NCI-H2081 (cell line): ENCODE results near the gene SUSD3.

Experiments used
- DNase-seq, 2 experiments: peaks; one replicate each; lab custom pipeline; 2025; lab: John Stamatoyannopoulos, UW

The SUSD3 gene

DNA sequence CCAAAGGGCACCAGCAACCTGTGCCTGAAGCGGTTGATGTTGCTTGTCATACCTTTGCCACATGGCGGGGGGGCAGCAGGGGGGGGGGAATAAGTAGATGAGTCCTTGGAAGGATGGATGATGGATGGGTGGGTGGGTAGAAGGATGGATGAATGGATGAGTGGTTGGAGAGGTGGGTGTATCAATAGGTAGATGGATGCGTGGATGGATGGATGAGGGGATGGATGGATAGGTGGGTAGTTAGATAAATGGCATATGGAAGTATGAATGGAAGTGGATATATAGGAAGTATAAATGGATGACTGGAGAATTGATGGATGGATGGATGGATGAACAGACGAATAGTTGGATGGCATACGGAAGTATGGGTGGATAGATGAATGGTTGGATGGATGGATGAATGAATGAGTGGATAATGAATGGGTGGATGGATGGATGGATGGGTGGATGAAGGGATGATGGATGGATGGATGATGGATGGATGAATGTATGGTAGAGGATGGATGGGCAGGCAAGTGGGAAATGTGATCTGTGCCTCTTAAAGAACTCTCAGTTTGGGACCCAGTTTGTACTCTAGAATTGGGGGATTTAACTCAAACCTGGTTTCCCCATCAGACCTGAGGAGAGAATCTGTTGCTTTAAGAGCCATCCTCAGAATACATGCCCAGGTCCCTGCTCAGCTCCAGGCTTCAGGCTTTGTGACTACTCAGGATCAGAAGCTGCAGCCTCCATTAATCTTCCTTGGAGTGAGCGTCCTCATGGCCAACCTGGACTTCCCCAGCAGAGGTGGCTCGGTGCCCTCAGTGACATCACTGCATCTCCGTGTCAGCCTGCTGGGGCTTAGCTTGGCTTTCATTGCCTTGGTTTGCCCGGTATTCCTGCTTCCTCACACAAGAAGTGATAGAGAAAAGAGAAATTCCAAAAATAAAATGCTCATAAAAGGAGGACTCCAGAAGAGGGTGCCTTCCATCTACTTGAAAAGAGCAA, 27.6 kb upstream of the SUSD3 start:
- no peak for DNase-seq

DNA sequence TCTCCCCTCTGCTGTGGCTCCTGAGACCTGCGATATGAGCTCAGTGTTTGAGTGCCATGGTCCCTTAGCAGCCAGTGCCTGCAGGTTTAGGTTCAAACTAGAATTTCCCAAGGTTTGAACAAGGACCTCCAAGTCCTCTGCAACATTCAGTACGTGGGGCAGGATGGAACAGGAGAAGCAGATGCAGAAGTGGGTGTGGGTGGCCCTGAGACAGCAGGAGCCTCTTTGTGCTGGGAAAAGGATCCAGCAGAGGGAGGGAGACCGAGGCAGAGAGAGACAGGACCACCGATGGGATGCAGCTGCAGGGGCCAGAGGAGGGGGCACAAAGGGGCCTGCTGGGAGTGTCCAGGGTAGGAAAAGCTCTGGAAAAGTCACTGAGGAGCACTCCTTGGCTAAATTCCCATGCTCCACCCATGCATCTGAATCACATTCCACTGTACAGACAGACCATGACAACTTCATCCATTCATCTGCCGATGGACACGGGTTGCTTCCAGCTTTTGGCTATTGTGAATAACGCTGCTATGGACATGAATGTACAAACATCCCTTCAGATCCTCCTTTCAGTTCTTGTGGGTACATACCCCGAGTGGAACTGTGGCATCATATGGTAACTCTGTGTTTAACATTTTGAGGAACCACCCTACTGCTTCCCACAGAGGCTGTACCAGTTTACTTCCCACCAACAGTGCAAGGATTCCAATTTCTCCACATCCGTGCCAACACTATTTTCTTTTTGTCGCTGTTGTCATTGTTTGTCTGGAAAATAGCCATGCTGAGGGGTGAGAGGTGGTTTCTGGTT, 26.7 kb upstream of the SUSD3 start:
- DNase-seq, result no peak

DNA sequence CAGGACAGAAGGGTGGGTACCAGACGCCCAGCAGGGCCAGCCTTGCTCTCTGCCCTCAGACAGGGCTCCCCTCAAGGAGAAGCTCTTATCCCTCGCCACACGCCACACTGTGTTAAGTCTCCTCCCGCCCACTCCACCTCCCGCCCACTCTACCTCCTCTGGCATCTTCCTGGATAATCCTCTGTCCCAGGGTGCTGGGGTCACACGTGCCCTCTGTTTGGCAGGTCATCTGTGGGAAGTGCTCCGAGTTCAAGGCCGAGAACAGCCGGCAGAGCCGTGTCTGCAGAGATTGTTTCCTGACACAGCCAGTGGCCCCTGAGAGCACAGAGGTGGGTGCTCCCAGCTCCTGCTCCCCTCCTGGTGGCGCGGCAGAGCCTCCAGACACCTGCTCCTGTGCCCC, 26.0 kb upstream of the SUSD3 start:
- DNase-seq, result no peak

DNA sequence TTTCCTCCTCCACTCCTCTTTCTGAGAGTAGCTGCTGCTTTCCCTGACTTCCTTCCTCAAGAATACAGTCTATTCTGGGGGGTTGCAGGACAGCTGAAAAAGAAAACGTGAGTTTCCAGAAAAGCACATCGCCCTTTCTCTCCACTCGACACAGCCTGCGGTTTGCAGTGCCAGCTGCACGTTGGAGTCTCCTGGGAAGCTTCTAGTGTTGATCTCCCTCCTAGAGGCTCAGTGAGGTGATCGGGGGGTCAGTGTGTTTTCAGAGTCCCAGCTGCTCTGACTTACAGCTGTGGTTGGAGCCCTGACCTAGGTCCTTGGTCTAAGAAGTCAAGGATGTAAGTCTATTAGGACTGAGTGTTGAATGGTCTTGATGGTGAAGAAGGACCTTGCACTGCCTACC, 25.0 kb upstream of the SUSD3 start:
- DNase-seq, result no peak

DNA sequence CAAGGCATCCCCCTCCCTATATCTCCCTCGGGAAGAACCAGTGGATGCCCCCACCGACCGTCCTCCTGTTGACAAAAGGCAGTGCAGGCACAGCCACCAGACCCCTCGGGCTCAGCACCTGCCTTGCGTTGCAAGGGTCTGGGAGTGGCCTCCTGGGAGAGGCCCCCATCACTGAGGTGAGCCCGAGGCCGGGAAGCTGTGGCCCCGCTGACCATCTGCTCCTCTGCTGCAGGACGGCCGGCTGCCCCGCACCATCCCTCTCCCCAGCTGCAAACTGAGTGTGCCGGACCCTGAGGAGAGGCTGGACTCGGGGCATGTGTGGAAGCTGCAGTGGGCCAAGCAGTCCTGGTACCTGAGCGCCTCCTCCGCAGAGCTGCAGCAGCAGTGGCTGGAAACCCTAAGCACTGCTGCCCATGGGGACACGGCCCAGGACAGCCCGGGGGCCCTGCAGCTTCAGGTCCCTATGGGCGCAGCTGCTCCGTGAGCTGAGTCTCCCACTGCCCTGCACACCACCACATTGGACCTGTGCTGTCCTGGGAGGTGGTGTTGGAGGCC, 23.3 kb upstream of the SUSD3 start:
- no peak for DNase-seq

DNA sequence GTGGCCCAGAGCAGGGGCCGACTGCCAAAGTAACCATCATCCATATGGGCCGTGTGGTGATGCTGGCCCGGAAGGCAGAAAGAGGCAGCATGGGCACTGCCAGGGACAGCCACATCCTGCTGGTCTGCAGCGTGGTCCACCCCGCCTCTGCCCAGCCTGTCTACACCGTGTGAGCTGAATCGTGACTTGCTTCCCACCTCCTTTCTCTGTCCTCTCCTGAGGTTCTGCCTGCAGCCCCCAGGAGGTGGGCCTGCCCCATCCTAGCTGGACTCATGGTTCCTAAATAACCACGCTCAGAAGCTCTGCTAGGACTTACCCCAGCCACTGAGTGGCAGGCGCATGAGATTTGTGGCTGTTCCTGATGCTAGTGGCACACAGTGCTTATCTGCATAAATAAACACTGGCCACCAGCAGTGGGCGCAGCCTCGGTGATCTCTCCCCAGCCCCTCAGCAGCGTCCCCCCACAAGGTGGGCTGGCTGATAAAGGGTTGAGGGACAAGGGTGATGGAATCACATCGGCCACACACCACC, 22.6 kb upstream of the SUSD3 start:
- DNase-seq, result no peak

DNA sequence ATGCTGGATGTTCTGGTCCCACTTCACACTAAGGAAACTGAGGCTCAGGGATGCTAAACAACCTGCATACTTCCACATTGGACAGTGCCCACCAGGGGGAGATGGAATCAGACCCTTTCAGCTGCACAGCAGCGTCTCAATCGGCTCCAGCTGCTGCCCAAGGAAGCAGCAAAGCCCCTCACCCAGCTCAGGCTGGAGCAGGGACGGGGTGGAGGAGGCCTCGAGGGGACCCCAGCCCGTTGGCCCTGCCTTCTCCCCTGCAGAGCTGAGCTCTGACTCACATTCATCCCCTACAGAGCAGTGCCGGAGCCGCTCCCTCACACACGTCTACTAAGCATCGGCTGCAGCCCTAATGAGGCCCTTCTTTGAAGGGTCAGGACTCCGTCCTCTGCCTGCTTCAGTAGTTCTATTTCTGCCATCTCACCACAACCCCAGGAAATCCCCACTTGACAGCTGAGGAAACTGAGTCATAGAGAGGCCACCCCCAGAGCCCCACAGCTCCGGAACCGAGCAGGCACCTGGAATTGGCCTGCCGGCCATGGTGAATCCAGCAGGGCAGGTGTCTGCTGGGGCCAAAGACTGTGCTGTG, 21.5 kb upstream of the SUSD3 start:
- DNase-seq, result no peak

DNA sequence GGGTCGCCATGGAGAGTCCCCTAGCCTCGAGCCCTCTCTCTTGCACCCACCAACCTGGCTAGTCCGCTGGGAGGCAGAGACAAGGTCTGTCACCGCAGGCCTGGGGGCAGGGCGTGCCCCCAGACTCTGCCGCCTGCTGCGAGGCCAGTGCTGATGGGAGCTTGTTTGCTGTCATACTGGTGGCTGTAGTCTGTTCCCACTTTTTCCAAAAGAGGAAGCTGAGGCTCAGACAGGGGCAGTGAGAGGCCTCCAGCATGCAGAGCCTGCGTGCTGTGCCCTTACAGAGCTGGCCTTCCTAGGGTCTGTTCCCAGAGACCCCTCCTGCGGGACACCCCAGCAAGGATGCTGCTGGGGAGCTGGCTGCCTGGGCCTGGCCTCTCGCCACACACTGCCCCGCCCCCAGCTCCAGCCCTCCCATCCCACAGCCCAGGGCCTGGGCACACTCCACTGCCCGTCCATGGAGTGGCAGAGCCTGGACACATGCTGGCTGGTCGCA, 21.0 kb upstream of the SUSD3 start:
- DNase-seq, result no peak

DNA sequence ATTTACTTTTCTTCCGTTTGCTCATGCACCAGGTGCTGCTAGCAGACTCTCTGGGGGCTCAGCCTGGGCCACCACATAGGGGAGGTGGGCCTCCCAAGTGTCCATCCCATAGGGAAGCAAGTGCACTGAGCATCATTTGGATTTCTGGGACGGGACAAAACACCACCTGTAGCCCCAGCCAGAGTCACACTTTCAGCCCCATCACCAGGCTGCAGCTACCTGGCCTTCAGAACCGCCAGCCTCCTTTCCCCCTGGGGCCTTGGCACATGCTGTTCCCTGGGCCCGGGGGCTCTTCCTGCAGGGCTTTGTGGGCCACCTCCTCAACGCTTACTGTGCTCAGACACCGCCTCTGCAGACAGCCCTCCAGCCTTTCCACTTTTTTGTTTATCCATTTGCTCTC, 19.6 kb upstream of the SUSD3 start:
- DNase-seq, result no peak

DNA sequence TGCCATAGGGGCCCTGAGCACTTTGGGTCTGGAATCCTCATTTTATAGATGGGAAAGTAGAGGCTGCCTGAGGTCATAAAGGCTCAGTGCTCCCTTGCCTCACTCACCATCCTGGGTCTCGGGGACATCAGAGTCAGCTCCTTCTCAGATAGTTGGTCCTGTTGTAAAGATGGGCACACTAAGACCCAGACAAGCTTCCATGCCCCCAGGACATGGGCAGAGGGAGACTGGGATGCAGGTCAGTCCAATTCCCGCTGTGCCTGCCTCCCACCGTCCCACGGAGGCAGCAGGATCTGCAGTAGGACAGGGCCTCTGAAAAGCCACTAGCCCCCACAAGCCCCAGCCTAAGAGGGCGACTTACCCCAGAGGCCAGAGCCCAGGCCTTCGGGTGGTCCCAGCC, 19.0 kb upstream of the SUSD3 start:
- no peak for DNase-seq

DNA sequence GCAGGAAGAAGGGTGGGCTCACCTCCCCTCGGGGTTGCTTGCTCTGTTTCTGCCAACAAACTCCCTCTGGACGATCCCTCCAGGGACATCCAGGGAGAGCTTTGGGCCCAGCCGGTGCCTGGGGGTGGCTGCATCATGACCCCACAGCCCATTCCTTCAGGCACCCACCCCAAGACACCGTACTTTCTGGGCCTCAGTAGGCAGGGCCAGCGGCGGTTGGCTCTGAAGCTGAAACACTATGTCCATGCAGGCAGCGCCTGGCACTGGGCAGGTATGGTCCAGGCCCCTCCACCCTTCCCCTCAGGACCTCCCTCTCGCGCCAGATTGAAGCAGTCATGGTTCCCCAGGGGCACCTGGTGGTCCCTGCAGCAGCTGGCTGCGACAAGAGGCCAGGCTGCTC, 18.5 kb upstream of the SUSD3 start:
- DNase-seq, result no peak

DNA sequence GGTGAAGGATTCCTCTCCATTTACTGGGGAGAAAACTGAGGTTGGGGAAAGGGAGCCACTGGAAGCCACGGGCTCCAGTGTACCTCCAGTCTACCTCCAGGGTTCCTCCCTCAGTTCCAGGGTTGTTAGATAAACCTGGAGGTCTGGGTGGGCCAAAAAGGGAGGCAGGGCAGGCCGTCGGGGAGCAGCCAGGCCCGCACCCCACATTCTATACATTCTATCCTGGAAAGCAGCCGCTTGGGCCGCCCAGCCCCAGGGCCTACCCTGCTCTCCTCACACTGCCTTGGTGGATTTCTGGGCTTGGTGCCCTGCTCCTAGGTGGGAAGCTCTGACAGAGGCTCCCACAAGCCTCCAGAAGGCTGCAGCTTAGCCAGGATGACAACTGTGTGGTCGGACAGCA, 18.1 kb upstream of the SUSD3 start:
- no peak for DNase-seq

DNA sequence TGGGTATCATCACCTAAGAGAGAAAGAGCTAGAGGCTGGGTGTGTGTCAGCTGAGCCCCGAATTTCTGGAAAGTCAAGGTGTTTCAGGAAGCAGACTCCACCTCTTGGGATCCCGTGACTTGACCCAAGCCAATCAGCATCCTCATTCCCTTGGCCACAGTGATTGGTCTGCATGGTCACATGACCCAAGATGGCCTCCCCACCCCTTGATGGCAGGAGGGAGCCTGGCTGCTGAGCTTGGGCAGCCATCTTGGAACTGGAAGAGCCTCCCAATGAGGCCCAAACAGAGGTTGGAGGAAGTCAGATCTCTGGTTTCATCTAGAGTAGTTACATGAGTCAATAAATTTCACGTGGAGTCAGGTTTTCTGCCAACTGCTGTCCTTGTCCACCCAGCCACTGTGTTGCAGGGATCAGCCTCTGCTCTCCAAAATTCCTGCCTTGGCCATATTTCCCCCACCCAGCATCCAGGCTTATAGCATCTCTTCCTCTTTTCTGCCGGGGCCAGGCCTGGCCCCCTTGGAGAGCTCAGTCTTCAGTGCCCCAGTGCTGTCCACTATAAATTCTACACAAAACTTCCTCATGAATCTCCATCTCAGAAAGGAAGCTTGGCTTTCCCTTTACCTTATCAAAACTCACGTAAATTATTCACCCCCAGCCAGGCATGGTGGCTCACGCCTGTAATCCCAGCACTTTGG, 17.2 kb upstream of the SUSD3 start:
- no peak for DNase-seq

DNA sequence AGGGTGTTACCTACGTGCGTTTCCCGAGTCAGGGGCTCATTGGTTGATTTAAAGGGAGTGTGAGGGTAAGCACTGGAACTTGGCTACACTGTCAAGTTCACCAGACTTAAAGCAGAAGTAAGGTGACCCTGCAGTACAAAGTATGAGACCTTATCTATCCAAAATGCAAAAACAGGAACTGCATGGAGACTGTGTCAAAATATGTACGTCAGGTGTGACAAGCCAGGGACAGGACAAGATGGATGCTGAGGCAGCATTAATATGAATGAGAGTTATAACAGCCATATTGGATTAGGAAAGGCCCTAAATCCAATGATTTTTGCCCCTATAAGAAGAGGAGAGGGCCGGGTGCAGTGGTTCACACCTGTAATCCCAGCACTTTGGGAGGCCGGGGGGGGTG, 15.4 kb upstream of the SUSD3 start:
- DNase-seq, result no peak

DNA sequence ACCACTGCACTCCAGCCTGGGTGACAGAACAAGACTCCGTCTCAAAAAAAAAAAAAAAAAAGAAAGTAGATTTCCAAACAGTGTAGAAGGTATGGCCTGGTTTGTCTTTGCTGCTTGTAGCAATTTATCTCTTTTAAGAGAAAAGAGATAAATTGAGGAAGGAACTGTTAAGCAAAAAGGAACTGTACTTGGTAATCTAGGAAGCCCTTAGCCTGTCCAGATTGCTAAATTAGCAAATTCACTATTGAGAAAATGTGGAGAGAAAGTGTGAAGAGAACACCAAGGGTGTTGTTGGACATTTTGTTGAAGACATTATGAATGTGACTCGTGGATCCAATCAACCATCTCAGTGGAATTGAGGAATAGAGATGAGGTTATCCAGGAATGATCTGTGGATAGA, 13.0 kb upstream of the SUSD3 start:
- no peak for DNase-seq

DNA sequence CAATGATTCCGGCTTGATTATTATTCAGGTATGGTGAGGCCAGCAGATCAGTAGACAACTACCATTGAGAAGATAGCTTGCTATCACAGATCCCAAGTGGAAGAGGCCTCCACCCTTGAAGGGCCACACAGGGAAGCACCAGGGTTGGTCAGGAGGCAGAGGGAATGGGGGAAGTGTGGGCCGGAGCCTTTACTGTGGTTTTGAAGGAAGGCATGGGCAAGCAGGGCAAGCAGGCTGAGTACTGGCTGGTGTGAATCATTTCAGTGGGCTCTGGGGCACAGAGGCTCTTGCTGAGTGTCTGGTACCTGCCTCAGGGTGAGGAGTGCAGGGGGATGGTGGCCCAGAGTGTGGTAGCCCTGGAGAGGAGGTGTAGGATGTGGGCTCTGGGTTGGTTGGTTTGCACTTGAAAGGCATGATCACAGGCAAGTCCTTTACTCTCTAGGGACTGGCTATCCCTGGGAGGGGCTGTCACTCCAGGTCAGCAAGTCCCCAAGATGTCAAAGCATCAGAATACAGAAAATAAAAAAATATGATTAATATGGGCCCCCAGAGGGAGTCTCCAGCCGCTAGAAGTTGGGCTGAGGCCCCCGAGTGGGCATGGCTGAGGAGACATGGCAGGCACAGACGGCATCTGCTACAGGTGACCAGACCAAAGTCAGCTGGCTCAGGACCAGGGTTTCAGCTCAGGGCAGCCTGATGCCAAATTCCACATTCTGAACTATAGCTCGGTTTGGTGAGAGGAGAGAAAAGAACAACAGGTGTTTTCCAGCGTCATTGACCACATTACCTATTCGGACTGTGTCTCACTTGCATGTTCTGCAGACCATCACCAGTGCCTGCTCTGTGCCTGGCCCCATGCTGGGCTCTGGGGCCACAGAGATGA, 9.7 kb upstream of the SUSD3 start:
- no peak for DNase-seq

DNA sequence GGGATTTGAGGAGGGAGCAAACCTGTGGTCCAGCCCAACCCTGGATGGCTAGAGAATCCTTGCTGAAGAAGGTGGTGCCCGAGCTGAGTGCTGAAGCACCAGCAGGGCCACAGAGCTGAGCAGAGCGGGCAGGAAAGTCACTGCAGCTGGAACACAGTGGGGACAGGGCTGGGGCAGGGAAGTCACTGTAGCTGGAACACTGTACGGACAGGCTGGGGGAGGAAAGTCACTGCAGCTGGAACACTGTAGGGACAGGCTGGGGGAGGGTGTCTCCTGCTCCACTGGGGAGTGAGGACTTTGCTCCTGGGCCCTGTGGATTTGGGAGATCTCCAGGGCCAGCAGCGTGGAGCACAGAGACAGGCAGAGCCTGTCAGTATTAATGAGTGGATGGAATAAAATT, 9.0 kb upstream of the SUSD3 start:
- no peak for DNase-seq

DNA sequence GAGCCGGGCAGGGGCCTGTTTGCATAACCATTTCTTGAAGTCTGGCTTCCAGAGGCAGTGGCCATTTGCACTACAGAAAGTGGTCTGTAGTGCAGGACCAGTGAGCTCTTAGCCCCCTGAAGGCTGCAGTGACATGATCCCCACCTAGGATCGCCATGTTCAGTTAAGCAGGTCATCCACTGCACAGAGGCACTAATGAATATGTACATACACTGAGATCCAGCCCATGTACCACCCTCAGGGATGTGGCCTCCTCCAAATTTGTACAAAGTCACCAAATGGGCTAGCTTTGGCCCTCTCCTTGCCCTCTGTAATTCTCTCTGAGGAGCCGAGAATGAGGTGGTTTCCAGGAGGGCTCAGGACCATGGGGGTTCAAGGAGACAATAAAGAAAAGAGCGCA, 8.3 kb upstream of the SUSD3 start:
- no peak for DNase-seq

DNA sequence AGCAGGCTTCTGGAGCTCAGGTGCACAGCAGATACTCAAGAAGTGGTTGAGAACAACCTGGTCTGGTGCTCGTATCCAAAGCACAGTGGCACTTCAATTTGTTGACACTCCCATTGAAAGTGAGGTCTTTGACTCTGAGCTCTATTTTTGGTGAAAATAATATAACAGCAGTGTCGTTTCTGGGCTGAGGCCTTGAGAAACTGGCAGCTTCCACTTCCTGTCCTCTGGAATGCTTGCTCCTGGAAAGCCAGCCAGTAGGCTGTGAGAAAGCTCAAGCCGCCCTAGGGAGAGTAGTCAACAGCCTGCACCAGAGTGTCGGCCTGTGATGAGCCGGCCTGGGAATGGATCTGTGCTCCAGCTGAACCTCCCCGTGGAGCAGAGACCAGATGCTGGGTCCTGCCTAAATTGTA, 6.8 kb upstream of the SUSD3 start:
- DNase-seq, result no peak

DNA sequence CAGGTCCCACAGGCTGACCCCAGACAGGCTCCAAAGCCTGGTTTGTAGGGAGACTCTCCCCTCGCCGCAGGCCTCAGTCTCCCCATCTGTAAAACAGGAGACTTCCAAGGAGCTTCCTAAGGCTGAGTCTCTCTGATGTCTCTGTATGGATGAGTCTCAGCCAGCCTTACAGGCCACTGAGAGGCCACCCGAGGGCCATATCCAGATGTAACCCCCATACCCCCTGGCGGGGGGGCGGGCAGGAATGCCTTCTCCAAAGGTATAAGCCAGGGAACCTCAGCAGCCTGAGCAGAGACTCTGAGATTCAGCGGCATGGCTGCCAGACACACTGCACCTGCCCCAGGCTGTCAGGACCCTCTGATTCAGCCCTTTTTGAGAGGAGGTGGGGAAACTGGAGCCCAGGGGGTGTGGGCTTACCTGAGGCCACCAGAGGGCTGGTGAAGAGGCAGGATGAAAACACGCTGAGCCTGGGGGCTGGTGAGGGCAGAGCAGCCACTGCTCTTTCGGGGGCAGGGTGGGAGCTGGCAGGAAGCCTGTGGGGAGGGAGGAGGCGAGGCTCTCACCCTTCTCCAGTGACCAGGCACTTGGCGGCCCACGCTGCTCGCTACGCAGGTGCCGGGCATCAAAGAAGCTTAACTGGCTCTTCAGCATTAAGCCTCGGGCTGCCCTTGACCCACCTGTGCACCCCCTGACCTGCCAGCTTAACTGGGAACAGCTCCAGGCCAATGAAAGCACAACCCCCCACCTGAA, 5.5 kb upstream of the SUSD3 start:
- no peak for DNase-seq
